Measurements from ENCODE around the gene MYO3B.
"Not testable (repeated sequence)": the region's sequence is repeated elsewhere in the genome, so short reads cannot be mapped to it uniquely, and the experiment has no call there.

The MYO3B gene

GRCh38 chr2:170255971-170256370 is 78.0 kb downstream of the MYO3B start:
- no peak for DNase-seq (ENCODE audit: low read depth in 4 of 4, low spot score in 1 of 4)

- no peak for DNase-seq (ENCODE audit: low read depth in 4 of 4, low spot score in 1 of 4)
Observed at GRCh38 chr2:170258382-170258781, 80.4 kb downstream of the MYO3B start.

GRCh38 chr2:170260188-170260587 is 82.2 kb downstream of the MYO3B start:
- DNase-seq (ENCODE audit: low read depth in 4 of 4, low spot score in 1 of 4), result no peak

- DNase-seq (ENCODE audit: low read depth in 4 of 4, low spot score in 1 of 4), result no peak
Observed at GRCh38 chr2:170261566-170261965, 83.6 kb downstream of the MYO3B start.

GRCh38 chr2:170262343-170262742 is 84.4 kb downstream of the MYO3B start:
- DNase-seq (ENCODE audit: low read depth in 4 of 4, low spot score in 1 of 4), result no peak

- no peak for DNase-seq (ENCODE audit: low read depth in 4 of 4, low spot score in 1 of 4)
Observed at GRCh38 chr2:170262806-170263205, 84.9 kb downstream of the MYO3B start.

- not testable (repeated sequence) for DNase-seq (ENCODE audit: low read depth in 4 of 4, low spot score in 1 of 4)
Observed at GRCh38 chr2:170263728-170264521, 86.0 kb downstream of the MYO3B start.

- no peak for DNase-seq (ENCODE audit: low read depth in 4 of 4, low spot score in 1 of 4)
Observed at GRCh38 chr2:170264522-170264860, 86.5 kb downstream of the MYO3B start.

- DNase-seq (ENCODE audit: low read depth in 4 of 4, low spot score in 1 of 4), result no peak
Observed at GRCh38 chr2:170264865-170265264, 86.9 kb downstream of the MYO3B start.

- DNase-seq (ENCODE audit: low read depth in 4 of 4, low spot score in 1 of 4), result no peak
Observed at GRCh38 chr2:170265321-170265720, 87.4 kb downstream of the MYO3B start.

GRCh38 chr2:170266358-170266757 is 88.4 kb downstream of the MYO3B start:
- no peak for DNase-seq (ENCODE audit: low read depth in 4 of 4, low spot score in 1 of 4)

- no peak for DNase-seq (ENCODE audit: low read depth in 4 of 4, low spot score in 1 of 4)
Observed at GRCh38 chr2:170267071-170267470, 89.1 kb downstream of the MYO3B start.

- DNase-seq (ENCODE audit: low read depth in 4 of 4, low spot score in 1 of 4), result no peak
Observed at GRCh38 chr2:170270278-170270864, 92.4 kb downstream of the MYO3B start.

- DNase-seq (ENCODE audit: low read depth in 4 of 4, low spot score in 1 of 4), result no peak
Observed at GRCh38 chr2:170271340-170271739, 93.4 kb downstream of the MYO3B start.

GRCh38 chr2:170276056-170276455 is 98.1 kb downstream of the MYO3B start:
- no peak for DNase-seq (ENCODE audit: low read depth in 4 of 4, low spot score in 1 of 4)

GRCh38 chr2:170276925-170277629 is 99.1 kb downstream of the MYO3B start:
- DNase-seq (ENCODE audit: low read depth in 4 of 4, low spot score in 1 of 4), result no peak

- DNase-seq (ENCODE audit: low read depth in 4 of 4, low spot score in 1 of 4), result no peak
Observed at GRCh38 chr2:170277951-170278350, 100.0 kb downstream of the MYO3B start.

GRCh38 chr2:170279615-170280014 is 101.7 kb downstream of the MYO3B start:
- not testable (repeated sequence) for DNase-seq (ENCODE audit: low read depth in 4 of 4, low spot score in 1 of 4)

GRCh38 chr2:170282851-170283250 is 104.9 kb downstream of the MYO3B start:
- DNase-seq (ENCODE audit: low read depth in 4 of 4, low spot score in 1 of 4), result no peak

- DNase-seq (ENCODE audit: low read depth in 4 of 4, low spot score in 1 of 4), result no peak
Observed at GRCh38 chr2:170284205-170284604, 106.3 kb downstream of the MYO3B start.

- DNase-seq (ENCODE audit: low read depth in 4 of 4, low spot score in 1 of 4), result no peak
Observed at GRCh38 chr2:170288859-170289258, 110.9 kb downstream of the MYO3B start.

GRCh38 chr2:170291474-170291873 is 113.5 kb downstream of the MYO3B start:
- no peak for DNase-seq (ENCODE audit: low read depth in 4 of 4, low spot score in 1 of 4)

Measured in stimulated activated CD4-positive, alpha-beta T cell treated with anti-CD3 and anti-CD28 coated beads, Interleukin-1b, Interleukin-23, amount 100 ng/mL, for 24 hours (primary cell).